Stimulated activated naive CD4-positive, alpha-beta T cell treated with Interleukin-2 at 50 U/mL for 16 hours (primary cell): ENCODE measurements around the gene RGSL1.
"Not testable (repeated sequence)": the region's sequence is repeated elsewhere in the genome, so short reads cannot be mapped to it uniquely, and the experiment has no call there.

Experiments
- DNase-seq: peaks from one replicate; lab custom pipeline; 2025; lab: John Stamatoyannopoulos, UW

The RGSL1 gene

DNA sequence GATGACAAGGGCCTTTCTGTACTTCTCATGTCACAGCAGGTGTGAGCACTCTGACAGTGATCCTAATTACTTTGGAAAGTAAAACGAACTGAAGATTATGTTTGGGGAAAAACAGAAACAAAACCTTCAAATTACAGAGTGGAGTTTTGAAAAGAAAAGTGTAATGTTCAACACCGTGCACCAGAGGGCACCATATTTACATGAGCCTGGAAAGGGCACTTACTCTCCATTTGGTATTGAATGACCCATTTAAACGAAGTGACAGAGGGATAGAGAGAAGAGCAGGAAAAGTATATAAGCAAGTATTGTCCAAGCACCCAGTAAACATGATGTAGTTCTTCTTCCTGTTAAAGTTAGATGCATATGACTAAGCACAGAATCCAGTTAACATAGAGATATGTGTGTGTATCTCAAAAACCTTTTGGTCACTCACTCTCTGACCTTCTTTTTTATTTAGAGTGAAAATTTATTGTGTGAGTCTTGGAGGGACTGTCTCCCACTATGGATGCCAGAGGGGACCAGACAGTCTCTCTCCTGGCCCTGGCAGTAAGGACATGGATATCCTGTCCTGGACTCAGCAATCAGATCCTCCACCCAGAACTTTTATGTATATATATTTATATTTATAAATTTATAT, 3.8 kb upstream of the RGSL1 start:
- DNase-seq, result peak; percentile 2

DNA sequence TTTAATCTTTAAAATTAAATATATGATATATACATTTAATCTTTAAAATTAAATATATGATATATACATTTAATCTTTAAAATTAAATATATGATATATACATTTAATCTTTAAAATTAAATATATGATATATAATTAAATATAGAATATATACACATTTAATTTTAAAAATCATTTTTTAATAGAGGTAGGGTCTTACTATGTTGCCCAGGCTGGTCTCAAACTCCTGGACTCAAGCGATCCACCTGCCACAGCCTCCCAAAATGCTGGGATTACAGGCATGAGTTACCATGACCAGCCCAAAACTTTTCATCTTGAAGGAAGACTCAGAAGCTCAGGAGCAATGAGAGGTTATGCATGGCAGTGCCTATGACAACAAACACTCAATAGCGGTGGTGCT, 2.8 kb upstream of the RGSL1 start:
- DNase-seq, result not testable (repeated sequence)

DNA sequence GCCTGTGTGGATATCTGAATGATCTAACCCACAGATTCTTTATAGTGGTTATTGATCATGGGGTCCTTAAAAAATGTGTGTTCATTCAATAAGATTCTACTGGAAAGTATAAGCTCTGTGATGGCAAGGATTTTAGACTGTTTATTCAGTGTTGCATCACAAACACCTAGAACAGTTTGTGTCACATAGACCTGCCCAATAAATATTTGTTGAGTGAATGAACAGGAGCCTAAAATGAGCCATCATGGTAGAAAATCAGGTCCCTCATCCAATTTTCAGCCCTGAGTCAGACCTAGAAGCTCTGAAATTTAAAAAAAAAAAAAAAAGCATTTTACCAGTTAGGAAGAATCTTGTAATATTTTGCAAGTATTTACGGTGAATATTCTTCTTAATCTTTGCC, 2.3 kb upstream of the RGSL1 start:
- no peak for DNase-seq

DNA sequence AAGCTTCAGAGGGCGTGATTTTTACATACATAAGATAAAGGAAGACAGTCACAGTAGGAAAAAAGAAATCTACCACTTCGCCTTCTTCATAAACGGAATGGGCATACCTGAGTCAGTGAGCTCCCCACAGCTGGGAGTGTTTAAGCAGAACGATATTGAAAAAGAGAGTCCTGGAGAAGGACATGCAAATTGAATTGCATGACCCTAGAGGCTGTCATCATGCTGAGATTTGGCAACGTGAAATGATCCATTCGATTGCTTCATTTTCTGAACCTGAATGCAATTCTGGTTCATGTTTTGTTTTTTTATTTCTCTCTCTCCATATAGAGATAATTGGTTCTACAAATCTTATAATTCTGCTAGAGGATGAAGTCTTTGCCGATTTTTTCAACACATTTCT, 3.7 kb downstream of the RGSL1 start:
- DNase-seq, result no peak

DNA sequence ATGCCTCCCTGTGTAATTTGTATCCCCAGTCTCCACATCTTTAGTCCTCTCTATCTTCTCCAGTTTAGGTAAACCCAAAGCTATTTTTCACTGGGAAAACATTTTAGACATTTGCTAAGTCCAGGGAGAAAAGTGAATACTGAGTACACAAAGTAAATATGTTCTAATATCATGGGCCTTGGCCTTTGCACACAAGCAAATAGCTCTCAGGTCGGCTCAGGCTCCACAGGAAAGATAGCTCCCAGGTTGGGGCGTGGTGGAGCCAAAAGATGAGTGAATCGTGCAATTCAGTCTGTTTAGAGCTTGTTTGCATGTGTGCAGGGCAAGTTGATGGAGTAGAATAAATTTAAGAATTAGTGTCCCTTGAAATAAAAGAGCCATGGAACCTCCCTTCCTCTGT, 7.9 kb downstream of the RGSL1 start:
- no peak for DNase-seq

DNA sequence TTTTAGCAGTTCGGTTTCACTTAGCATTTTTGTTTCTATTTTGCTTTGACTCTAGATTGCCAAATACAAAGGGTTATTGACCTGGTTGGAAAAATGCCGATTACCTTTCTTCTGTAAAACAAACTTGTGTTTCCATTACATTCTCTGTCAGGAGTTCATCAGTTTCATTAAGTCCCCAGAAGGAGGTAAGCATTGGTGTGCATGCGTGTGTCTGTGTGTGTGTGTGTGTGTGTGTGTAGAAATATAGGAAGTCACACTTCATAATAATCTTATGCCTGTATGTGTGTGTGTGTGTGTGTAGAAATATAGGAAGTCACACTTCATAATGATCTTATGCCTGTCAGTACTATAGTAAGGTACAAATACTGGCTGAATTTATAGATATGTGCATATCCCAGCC, 10.0 kb downstream of the RGSL1 start:
- DNase-seq, result no peak

DNA sequence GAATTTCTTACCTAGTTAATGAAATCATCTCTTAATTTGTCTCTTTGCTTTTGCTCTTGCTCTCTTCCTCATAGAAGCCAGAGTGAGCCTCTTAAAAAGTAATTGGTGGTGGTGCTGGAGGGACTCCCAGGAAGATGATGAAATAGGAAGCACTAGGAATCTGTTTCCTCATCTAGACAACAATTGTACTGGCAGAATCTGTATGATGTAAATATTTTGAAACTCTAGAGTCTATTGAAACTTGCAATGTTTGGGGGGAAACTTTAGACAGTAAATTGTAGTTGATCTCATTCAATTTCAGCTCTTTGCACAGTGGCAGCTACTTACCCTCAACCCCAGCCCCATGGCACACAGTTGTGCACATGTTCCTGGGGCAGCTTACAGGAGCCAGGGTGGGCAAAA, 10.6 kb downstream of the RGSL1 start:
- no peak for DNase-seq

DNA sequence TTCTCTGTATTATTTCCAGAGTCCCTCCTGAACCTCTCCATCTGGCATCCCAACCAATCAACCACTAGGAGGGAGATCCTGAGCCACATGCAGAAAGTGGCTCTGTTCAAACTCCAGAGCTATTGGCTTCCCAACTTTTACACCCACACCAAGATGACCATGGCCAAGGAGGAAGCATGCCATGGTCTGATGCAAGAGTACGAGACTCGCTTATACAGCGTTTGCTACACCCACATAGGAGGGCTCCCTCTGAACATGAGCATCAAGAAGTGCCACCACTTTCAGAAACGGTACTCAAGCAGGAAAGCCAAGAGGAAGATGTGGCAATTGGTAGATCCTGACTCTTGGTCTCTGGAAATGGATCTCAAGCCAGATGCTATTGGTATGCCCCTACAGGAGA, 23.6 kb downstream of the RGSL1 start:
- no peak for DNase-seq

DNA sequence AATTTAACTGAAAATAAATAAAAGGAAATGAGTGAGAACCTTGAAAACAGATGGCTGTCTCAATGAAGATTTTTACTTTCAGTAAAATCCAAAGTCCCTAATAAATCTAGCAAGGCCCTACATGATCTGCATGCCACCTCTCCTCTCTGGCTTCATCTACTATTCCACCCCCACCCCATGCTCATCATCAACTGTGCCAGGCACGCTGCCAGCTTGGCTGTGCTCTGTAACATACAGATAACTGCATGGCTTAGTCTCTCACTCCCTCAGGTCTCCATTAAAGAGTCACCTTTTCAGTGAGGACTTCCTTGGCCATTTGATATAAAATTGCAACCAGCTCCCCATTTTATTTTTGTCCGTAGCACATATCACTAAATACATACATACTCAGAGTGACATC, 26.7 kb downstream of the RGSL1 start:
- no peak for DNase-seq

DNA sequence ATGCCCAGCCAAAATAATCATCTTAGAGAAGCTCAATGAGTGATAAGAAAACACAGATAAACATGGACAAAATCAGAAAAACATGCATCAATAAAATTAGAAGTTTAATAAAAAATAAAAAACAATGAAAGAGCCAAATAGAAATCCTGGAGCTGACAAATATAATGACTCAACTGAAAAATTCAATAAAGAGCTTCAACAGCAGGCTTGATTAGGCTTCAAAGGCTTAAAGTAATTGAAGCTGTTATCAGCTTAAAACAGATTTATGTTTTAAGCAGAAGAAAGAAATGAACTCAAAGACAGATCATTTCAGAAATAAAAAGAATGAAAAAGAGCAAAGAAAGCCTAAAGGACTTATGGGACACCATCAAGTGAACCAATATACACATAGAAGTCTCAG, 28.3 kb downstream of the RGSL1 start:
- no peak for DNase-seq

DNA sequence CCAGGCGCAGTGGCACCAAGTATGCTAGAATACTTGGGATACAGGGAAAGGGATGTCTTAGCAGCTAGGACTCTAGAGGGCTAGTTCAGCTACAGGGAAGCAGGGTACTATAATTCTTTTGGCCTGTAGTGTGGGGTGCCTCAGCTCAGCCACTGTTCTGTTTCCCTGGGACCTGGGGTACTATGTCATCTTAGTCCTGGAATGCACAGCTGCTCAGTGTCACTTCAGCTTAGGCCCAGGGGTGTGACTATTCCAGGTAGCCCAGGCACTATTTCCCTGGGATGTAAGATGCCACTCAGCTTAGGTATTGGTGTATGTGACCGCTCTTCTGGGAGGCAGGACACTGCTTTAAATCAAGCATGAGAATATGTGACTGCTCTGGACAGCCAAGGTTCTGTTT, 34.1 kb downstream of the RGSL1 start:
- no peak for DNase-seq

DNA sequence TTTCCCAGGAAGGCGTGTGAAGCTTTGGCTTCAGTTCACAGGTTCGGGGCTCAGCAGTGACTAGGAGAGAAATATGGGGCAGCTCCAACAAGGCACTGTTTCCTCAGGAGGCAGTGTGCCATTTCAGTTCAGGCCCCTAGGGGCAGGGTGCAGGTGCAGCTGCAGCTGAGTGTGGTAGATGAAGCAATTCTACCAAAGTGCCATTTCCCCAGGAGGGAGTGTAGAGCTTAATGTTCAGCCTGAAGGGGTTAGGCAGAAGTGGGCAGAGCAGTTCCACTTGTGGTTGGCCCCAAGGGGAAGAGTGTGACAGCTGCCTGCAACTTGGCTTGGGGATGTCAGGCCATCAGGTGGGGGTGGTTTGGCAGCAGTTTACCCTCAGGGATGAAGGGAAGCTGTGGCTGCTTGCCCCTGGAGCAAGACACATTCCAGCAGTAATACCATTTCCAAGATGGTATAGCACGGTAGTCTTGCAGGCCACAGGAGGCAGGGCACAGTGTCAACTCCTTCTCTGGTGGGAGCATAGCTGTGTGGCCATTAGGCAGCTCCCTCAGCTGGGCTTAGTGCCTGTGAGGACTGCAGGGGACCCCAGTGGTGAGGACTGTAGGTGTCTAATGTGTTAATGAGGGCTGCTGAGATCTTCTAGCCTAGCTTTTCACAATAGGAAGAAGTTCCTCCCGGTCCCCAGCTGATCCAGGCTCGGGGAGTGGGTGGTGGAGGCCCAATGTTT, 34.7 kb downstream of the RGSL1 start:
- no peak for DNase-seq

DNA sequence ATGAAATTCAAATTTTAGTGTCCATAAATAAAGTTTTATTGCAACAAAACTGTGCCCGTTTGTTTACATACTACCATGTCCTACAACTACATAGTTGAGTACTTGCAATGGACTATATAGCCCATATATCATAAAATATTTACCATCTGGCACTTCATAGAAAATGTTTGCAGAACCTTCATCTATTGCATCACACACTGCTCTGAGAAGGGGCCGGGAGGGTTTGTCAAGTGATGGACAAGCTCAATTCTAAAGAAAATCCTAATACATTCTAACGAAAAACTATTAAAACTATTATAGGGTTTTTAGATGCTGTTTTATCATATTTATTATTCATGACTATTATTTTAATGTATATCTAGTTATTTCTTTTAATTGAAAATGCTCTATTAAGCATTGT, 35.9 kb downstream of the RGSL1 start:
- DNase-seq, result no peak

DNA sequence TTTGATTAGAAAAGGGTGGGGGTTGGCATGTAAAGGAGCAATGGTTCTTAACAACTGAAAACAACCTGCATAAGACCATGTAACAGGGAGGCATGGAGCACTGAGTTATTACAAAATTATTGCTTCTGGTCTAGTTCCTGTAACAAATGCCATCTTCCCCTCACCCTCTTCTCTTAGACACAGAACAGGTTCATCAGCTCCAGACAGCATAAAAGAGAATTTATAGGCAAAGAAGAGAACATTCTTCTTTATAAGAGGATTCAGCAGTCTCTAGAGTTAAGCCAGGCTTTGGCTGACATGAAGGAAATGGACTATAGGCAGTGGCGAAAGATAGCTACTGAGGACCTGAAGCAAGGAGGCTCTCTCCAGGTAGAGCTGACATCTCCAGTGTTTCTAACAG, 38.9 kb downstream of the RGSL1 start:
- DNase-seq, result no peak

DNA sequence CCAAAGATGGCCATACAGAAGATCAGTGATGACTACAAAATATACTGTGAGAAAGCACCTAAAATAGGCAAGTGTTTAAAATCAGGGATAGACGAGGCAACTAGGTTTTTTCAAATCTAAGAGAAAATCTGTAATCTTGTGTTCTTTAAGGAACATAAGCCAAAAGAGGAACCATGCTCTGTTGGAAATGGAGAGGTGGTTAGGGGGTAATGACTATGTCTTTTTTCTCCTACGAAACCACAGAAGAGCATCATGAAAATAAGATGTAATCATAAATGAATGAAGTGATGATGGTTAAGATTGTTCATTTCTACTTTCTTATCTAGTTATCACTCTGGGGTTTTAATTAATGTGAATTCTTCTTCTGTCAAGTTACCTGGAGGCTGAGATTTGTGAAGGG, 43.1 kb downstream of the RGSL1 start:
- no peak for DNase-seq

DNA sequence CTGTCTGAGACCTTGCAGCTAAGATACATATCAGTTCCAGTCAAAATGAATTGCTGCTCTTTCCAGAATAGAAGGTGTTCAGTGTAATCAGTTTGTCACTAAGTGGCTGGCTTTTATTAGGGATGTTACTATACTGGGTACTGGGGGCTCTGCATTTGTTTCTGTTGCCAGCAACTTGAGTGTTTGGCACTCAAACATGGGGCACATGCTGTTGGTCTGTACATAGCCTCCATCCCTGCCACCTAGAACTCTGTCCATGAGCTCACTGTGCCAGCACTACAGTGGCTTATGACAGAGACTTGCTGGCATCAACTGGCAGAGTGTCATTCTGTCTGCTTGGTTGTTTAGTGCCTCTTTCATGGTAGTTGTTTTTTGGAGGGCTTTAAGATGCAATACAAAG, 45.1 kb downstream of the RGSL1 start:
- DNase-seq, result no peak

DNA sequence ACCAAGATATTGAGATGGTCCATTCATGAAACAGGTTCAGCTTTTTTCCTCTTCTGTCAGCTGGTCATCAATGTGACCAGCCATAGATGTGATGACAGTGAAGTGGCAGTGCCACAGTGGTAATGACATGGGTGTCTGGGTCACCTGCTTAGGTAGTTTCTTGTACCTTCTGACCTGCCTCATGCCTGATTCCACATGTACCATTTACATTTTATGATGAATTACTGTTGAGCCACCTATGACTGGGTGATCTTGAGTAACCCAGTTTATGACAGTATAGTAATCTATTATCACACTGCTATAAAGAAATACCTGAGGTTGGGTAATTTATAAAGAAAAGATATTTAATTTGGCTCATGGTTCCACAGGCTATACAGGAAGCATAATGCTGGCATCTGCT, 45.7 kb downstream of the RGSL1 start:
- no peak for DNase-seq

DNA sequence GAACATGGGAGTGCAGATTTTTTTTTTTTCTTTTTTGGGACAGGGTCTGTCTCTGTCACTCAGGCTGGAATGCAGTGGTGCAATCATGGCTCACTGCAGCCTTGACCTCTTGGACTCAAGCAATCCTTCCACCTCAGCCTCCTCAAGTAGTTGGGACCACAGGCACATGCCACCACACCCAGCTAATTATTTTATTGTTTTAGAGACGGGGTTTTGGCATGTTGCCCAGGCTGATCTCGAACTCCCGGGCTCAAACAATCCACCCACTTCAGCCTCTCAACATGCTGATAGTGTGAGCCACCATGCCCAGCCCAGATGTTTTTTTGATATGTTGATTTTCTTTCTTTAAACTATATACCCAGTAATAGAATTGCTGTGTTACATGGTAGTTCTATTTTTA, 57.7 kb downstream of the RGSL1 start:
- no peak for DNase-seq

DNA sequence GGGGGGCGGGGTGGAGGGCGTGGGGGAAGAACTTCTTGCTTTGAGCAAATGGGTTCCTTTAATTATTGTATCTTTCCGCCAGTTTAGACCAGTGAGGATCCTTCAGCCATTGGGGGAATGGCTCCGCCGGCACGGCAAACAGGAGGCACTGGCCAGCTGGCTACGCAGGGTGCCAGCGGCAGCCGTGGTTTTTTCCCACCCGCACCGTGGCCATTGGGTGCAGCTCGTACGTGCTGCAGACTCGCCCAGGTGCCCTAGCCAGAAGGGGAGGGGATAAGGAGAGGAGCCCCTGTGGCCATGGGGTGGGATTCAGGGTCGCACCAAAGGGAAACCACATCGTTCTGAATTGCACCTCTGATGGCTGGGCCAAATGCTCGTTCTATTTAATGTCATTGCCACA, 65.6 kb downstream of the RGSL1 start:
- no peak for DNase-seq

DNA sequence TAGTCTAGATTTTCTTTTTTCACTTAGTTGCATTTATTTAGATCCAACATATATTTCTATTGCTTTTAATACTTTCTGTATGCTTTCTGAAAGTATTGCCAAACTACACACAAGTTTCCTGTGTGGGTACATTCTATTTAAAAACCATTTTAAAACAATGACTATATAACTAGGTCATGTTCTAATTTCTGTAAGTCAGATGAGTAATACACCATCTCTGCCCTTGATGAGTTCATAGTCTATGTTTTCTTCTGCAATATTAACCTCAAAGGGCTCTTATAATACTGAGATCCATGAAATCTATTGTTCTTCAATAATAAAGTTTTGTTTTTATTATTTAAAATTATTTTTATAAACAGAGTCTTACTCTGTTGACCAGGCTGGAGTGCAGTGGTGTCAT, 70.8 kb downstream of the RGSL1 start:
- no peak for DNase-seq

DNA sequence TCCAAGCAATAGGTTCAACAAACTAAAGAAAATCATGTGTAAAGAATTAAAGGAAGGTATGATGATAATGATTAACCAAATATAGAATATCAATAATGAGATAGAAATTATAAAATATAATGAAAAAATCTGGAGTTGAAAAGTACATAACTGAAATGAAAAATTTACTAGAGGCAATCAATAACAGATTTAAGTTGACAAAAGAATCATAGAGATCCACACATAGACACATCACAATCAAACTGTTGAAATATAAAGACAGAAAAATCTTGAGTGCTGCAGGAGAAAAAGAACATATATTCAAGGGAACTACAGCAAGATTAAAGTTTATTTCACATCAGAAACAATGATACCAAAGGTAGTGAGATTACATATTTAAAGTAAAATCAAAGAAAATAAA, 75.4 kb downstream of the RGSL1 start:
- DNase-seq, result no peak

DNA sequence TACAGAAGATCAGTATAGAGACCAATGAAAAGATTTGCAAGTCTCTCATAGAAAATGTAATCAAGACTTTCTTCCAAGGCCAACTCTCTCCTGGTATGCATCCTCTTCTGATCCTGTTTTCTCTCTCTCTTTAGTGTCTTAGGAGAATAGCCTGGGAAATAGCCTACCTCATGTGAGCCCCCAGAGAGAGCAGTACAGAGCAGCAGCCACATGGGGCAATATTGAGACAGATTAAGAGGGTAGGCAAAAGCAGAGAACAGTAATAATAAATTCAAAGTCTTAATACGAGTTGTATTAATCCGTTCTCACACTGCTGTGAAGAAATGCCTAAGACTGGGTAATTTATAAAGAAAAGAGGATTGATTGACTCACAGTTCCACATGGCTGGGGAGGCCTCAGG, 77.7 kb downstream of the RGSL1 start:
- no peak for DNase-seq

DNA sequence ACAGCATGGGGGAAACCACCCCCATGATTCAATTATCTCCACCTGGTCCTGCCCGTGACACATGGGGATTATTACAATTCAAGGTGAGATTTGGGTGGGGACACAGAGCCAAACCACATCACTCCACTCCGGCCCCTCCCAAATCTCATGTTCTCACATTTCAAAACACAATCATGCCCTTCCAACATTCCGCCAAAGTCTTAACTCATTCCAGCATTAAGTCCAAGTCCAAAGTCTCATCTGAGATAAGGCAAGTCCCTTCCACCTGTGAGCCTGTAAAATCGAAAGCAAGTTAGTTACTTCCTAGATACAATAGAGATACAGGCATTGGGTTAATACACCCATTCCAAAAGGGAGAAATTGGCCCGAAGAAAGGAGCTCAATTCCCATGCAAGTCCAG, 78.3 kb downstream of the RGSL1 start:
- DNase-seq, result not testable (repeated sequence)

DNA sequence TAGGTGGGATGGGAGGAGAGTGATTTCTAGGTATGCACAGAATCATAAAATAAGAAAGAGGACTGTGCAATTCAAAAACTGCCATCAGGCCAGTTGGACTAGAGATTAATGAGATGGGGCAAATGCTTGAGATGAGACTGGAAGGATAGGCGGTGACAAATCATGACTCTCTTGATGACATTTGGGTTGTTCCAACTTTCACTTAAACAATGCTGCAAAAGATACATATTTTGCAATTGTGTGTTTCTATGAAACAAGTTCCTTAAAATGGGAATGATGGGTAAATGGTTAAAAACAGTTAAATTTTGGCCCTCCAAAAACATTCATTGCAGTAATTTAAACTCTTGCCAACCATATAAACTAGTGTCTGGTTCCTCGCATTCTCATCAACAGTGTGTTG, 84.0 kb downstream of the RGSL1 start:
- no peak for DNase-seq
